ENCODE data around the gene RTN4. TPM values are rescaled to one million over a fixed set of nuclear protein-coding genes. Genes with fewer than 3 reads are reported as not detected.
A peak's percentile ranks its signal among the peaks of the same experiment; 100 is the strongest.

The RTN4 gene
- total and polyA plus RNA-seq, 10 donors: 55.2 to 215 (median 155) TPM

DNA sequence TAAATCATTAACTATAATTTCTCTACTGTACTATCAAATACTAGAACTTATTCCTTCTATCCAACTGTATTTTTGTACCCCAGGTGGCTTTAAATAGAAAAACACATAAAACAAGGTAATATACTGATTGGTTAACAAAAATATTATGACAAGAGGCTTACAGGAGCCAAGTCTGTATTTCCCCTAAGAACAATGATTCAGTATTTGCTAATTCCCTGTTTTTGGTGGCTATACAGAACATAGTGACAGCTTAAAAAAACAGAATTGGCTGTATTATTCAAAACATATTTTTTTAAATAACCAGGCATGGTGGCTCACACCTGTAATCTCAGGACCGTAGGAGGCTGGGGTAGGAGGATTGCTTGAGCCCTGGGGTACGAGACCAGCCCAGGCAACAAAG is 16.3 kb downstream of the RTN4 start:
- 87 to 98% (median 96%) methylated on average over 2 of the region's 2 CpGs for WGBS, 5 donors
- H3K27ac ChIP-seq: peak overlapping the region in 3 of 8 donors; percentile 6 to 46 (median 38)
- DNase-seq: no peak
- peaks cover 3 to 96% (median 58%) of the 10 kb centered on the region in 6 donors for H3K4me1 ChIP-seq
- H3K9me3 ChIP-seq: peaks cover 0 to 25% (median 16%) of the 10 kb centered on the region in 8 donors
- H3K36me3 ChIP-seq: no peaks in the 10 kb centered on the region
- TF ChIP-seq POLR2A (IDR thresholded peaks at IDR 0.05): no peak
- TF ChIP-seq CTCF (IDR thresholded peaks at IDR 0.05 in 8 of 11, conservative IDR thresholded peaks at IDR 0.05 in 3 of 11): no peak
- TF ChIP-seq POLR2AphosphoS5 (IDR thresholded peaks at IDR 0.05): no peak
- intact Hi-C loops (cut with DNase I; ENCODE audit: low total_unique reads): no loop called here
- no peaks in the 10 kb centered on the region for H3K27me3 ChIP-seq (replicated peaks in 1 of 7)
- H3K4me3 ChIP-seq: no peak overlapping the region

DNA sequence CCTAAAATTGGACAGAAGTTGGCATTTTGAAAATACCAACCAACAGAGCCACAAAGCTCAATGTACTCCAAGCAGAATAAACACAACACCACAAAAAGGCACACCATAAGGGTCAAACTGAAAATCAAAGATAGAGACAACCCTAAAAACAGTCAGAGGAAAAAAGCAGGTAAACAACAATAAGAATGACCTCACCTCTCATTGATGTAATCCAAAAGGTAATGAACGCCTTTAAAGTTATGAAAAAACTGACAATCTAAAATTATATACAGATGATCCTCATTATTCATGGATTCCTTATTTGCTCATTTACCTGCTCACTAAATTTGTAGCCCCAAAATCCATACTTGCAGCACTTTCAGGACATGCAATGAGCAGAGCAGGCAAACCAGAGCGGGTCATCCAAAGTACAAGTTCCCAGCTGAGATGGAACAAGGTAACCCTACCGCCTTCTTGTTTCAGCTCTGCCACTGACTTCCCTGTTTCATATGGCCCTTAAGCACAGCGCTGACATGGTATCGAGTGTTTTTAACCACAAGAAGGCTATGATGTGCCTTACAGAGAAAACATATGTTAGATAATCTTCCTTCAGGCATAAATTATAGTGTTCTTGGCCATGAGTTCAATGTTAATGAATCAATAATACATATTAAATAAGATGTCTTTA is 17.0 kb downstream of the RTN4 start:
- no peaks in the 10 kb centered on the region for H3K27me3 ChIP-seq (replicated peaks in 1 of 7)
- peak overlapping the region in 3 of 8 donors; percentile 6 to 46 (median 38) for H3K27ac ChIP-seq
- peaks cover 3 to 96% (median 61%) of the 10 kb centered on the region in 6 donors for H3K4me1 ChIP-seq
- TF ChIP-seq POLR2AphosphoS5 (IDR thresholded peaks at IDR 0.05) (peak in 1 of 3 donors; percentile 38), CTCF (IDR thresholded peaks at IDR 0.05 in 8 of 11, conservative IDR thresholded peaks at IDR 0.05 in 3 of 11) (no peak)
- no peak overlapping the region for H3K4me3 ChIP-seq
- intact Hi-C loops (cut with DNase I; ENCODE audit: low total_unique reads): no loop called here
- H3K9me3 ChIP-seq: peaks cover 0 to 18% (median 11%) of the 10 kb centered on the region in 8 donors
- WGBS, 5 donors: 46 to 56% (median 47%) methylated on average over 5 of the region's 5 CpGs
- DNase-seq: no peak
- H3K36me3 ChIP-seq: no peaks in the 10 kb centered on the region

DNA sequence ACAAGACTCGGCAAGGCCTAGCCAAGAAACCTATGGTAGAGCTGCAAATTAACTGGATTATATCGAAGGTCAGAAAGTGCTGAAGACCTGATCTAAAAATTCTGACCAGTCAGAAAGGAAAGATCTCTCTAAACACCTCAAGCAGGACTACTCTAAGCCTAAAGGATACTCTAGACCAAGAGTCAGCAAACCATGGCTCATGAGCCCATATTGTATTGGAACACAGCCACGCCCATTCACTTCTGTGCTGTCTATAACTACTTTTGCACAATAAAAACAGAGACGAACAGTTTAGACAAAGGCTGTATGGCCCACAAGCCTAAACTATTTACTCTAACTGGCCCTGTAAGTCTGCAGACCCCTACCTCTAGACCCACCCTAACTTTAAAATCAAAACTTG is 18.7 kb downstream of the RTN4 start:
- no peak overlapping the region for H3K27ac ChIP-seq
- peaks cover 10 to 96% (median 69%) of the 10 kb centered on the region in 6 donors for H3K4me1 ChIP-seq
- H3K36me3 ChIP-seq: no peaks in the 10 kb centered on the region
- no peak for DNase-seq
- TF ChIP-seq CTCF (IDR thresholded peaks at IDR 0.05 in 8 of 11, conservative IDR thresholded peaks at IDR 0.05 in 3 of 11): no peak
- TF ChIP-seq POLR2A (IDR thresholded peaks at IDR 0.05): no peak
- TF ChIP-seq POLR2AphosphoS5 (IDR thresholded peaks at IDR 0.05): no peak
- no peak overlapping the region for H3K4me3 ChIP-seq
- intact Hi-C loops (cut with DNase I; ENCODE audit: low total_unique reads): no loop called here
- peaks cover 0 to 13% (median 6%) of the 10 kb centered on the region in 8 donors for H3K9me3 ChIP-seq
- WGBS, 5 donors: 87 to 94% (median 92%) methylated on average over 4 of the region's 4 CpGs
- no peaks in the 10 kb centered on the region for H3K27me3 ChIP-seq (replicated peaks in 1 of 7)

GRCh38 chr2:55030766-55031165 is 19.5 kb downstream of the RTN4 start:
- Histone ChIP-seq H3K4me1 (peaks cover 15 to 98% (median 73%) of the 10 kb centered on the region in 6 donors), H3K9me3 (peaks cover 0 to 7% (median 1%) of the 10 kb centered on the region in 8 donors), H3K4me3 (no peak overlapping the region), H3K36me3 (no peaks in the 10 kb centered on the region), H3K27ac (no peak overlapping the region), H3K27me3 (replicated peaks in 1 of 7) (no peaks in the 10 kb centered on the region)
- WGBS, 5 donors: 73 to 95% (median 92%) methylated on average over 3 of the region's 3 CpGs
- TF ChIP-seq CTCF (IDR thresholded peaks at IDR 0.05 in 8 of 11, conservative IDR thresholded peaks at IDR 0.05 in 3 of 11) (no peak), POLR2AphosphoS5 (IDR thresholded peaks at IDR 0.05) (no peak), POLR2A (IDR thresholded peaks at IDR 0.05) (no peak)
- DNase-seq: no peak
- intact Hi-C loops (cut with DNase I; ENCODE audit: low total_unique reads): no loop called here

Data from spleen (tissue), 11 donors.